HL-60 (cell line): ENCODE data around the gene CD22.

Experiments
- DNase-seq, 2 experiments: peaks; one replicate each; pipeline ENCODE4 v3.0.0-alpha.2; 2010 to 2020; ENCODE audit warnings: low read depth in 1 of 2, low spot score in 1 of 2
- H3K27ac ChIP-seq: fragments of 250-450 bp; sonication (Bioruptor Pico); replicated peaks from 2 replicates; pipeline ENCODE4 v1.5.1; 2020; ENCODE audit warnings: mild to moderate bottlenecking, moderate library complexity
- H3K27me3 ChIP-seq: fragments of 250-450 bp; sonication (Bioruptor Pico); 2 replicates; pipeline ENCODE4 v1.5.1; 2021; ENCODE audit warnings: mild to moderate bottlenecking, moderate library complexity; ENCODE audit not compliant: insufficient read depth, poor library complexity, severe bottlenecking
- H3K4me3 ChIP-seq: replicated peaks from 2 replicates; pipeline ENCODE4 v1.5.1; 2011; ENCODE audit warnings: mild to moderate bottlenecking, control low read depth, low read length; ENCODE audit not compliant: insufficient read depth
- GABPA ChIP-seq: IDR thresholded peaks from 2 replicates; pipeline ENCODE4 v1.6.1; 2012; ENCODE audit warnings: low read depth
- POLR2AphosphoS5 ChIP-seq: IDR thresholded peaks from 2 replicates; pipeline ENCODE4 v1.6.1; 2012; ENCODE audit warnings: low read depth
- REST ChIP-seq: IDR thresholded peaks from 2 replicates; pipeline ENCODE4 v1.6.1; 2012; ENCODE audit warnings: low read depth; ENCODE audit not compliant: insufficient replicate concordance
- SPI1 ChIP-seq: IDR thresholded peaks from 2 replicates; pipeline ENCODE4 v1.6.1; 2012; ENCODE audit warnings: low read depth, mild to moderate bottlenecking, borderline replicate concordance
- TF ChIP-seq, protein P1 (sequence below): IDR thresholded peaks from one replicate; pipeline ENCODE4 v1.5.1; 2011; ENCODE audit warnings: low read length, control low read depth, inconsistent platforms; ENCODE audit not compliant: insufficient read depth

The CD22 gene

DNA sequence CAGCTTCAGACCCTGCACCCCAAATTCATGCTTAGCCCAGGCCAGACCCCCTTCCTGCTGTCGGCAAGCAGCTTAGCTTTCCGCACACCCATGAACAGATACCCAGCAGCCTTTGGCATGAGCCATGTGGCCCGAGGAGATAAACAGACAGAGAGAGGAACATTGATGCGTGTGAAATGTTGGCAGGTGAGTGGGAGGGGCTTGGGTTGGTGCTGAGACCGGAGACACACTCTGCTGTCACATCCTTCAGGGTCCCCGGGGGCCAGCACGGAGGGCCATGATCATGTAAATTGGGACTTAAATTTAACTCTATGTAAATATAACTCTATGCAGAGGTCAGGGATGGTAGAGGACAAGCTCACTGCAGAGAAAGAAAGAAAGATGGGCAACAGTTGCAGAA, 1.5 kb downstream of the CD22 start:
- Histone ChIP-seq H3K27ac (no peak overlapping the region), H3K27me3 (no peaks in the 10 kb centered on the region), H3K4me3 (no peak overlapping the region)
- TF ChIP-seq POLR2AphosphoS5 (no peak), REST (no peak), GABPA (no peak), SPI1 (no peak)
- TF ChIP-seq, protein P1, sequence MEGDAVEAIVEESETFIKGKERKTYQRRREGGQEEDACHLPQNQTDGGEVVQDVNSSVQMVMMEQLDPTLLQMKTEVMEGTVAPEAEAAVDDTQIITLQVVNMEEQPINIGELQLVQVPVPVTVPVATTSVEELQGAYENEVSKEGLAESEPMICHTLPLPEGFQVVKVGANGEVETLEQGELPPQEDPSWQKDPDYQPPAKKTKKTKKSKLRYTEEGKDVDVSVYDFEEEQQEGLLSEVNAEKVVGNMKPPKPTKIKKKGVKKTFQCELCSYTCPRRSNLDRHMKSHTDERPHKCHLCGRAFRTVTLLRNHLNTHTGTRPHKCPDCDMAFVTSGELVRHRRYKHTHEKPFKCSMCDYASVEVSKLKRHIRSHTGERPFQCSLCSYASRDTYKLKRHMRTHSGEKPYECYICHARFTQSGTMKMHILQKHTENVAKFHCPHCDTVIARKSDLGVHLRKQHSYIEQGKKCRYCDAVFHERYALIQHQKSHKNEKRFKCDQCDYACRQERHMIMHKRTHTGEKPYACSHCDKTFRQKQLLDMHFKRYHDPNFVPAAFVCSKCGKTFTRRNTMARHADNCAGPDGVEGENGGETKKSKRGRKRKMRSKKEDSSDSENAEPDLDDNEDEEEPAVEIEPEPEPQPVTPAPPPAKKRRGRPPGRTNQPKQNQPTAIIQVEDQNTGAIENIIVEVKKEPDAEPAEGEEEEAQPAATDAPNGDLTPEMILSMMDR, result no peak
- DNase-seq, result no peak

- Histone ChIP-seq H3K27me3 (no peaks in the 10 kb centered on the region), H3K4me3 (no peak overlapping the region)
Observed at GRCh38 chr19:35331551-35332214, 2.7 kb downstream of the CD22 start.

GRCh38 chr19:35332817-35333216, 3.8 kb downstream of the CD22 start:
- no peak overlapping the region for H3K4me3 ChIP-seq
- no peak for TF ChIP-seq REST
- TF ChIP-seq GABPA, result no peak
- TF ChIP-seq POLR2AphosphoS5, result no peak
- TF ChIP-seq, protein P1, result no peak
- no peak for TF ChIP-seq SPI1
- H3K27me3 ChIP-seq, result no peaks in the 10 kb centered on the region

More at GRCh38 chr19:35331551-35332214, 2.7 kb downstream of the CD22 start:
- no peak for TF ChIP-seq SPI1
- TF ChIP-seq REST, result no peak
- no peak for TF ChIP-seq GABPA
- TF ChIP-seq, protein P1, result no peak
- no peak overlapping the region for H3K27ac ChIP-seq
- no peak for DNase-seq

More at GRCh38 chr19:35332817-35333216, 3.8 kb downstream of the CD22 start:
- no peak for DNase-seq
- H3K27ac ChIP-seq, result no peak overlapping the region
